Measurements from ENCODE around the gene CEACAM16.
"Not testable (repeated sequence)": the region's sequence is repeated elsewhere in the genome, so short reads cannot be mapped to it uniquely, and the experiment has no call there.

CEACAM16 gene

DNA sequence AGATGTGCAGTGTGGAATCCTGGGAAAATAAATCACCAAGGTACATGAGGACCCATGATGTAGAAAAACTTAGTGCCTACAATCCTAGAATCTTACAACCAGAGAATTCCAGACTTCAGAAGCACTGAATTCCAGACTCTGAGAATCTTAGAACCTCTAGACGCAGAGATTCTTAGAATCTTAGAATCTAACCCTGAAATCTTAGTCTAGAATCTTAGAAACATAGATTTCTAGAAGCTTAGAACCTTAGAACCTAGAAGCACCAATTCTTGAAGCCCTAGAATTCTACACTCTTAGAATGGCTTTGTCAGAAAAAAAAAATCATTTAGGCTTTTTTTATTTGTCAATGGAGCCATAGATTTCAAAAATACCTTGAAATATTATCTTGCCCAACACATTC lies 6.0 kb downstream of the CEACAM16 start:
- DNase-seq, result no peak

DNA sequence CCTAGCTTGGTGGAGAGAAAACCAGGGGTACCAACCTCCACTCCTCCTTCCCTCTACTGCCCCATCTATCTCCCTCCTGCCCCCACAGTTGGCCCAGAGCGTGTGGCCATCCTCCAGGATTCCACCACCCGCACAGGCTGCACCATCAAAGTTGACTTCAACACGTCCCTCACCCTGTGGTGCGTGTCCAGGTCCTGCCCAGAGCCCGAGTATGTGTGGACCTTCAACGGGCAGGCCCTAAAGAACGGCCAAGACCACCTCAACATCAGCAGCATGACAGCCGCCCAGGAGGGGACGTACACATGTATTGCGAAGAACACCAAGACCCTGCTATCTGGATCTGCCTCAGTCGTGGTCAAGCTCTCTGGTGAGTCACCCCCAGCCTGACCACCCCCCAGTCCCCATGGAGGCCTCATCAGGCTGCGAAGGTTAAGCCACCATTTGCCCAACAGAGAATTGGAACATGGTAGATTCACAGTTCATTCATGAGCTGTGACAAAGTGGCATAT lies 6.6 kb downstream of the CEACAM16 start:
- DNase-seq, result no peak

DNA sequence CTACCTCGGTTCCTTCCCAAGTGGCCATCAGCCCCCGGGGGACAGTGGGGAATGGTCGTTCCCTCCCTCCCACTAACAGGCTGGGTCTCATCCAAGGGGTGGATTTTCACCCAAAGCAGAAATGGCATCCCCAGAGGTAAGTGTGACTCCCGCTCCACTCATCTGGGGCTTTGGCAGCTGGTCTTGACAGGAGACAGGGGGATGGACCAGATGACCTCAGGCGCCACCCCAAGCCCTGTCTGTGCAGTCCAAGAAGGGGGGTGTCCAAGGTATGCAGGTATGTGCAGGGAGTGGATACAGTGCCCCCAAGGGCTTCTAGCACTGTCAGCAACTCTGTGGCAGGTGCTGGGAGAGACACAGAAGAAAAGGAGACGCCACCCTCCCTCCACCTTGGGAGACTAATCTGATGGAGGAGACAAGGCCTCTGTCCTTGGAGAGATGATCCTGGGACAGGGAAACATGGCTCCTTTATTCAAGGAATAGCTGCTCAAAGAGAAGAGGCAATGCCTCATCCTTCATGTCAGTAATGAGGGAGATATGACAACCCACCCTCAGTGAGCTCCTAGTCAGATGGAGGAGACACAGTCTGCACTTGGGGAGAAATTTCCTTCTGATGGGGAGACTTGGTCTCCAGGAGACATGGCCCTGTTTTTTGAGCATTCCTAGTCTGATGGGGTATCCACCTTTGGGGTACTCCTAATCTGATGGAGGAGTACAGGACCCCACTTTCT lies 7.7 kb downstream of the CEACAM16 start:
- DNase-seq, result no peak

DNA sequence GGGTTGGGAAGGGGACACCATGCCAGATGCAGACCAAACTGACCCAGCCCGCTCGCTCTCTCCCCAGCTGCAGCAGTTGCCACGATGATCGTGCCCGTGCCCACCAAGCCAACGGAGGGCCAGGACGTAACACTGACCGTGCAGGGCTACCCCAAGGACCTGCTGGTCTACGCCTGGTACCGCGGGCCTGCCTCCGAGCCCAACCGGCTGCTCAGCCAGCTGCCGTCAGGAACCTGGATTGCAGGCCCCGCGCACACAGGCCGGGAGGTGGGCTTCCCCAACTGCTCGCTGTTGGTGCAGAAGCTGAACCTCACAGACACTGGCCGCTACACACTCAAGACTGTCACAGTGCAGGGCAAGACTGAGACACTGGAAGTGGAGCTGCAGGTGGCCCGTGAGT lies 8.8 kb downstream of the CEACAM16 start:
- DNase-seq, result no peak

DNA sequence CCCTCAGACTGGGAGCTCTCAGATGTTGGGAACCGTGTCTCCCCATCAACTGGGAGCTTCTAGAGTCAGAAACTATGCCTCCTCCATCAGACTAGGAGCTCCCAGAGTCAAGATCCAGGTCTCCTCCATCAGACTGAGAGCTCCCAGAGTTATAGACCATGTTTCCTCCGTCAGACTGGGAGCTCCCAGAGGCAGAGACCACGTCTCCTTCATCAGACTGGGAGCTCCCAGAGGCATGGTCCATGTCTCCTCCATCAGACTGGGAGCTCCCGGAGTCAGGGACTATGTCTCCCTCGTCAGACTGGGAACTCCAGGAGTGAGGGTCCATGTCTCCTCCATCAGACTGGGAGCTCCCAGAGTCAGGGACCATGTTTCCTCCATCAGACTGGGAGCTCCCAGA lies 10.0 kb downstream of the CEACAM16 start:
- DNase-seq, result no peak

DNA sequence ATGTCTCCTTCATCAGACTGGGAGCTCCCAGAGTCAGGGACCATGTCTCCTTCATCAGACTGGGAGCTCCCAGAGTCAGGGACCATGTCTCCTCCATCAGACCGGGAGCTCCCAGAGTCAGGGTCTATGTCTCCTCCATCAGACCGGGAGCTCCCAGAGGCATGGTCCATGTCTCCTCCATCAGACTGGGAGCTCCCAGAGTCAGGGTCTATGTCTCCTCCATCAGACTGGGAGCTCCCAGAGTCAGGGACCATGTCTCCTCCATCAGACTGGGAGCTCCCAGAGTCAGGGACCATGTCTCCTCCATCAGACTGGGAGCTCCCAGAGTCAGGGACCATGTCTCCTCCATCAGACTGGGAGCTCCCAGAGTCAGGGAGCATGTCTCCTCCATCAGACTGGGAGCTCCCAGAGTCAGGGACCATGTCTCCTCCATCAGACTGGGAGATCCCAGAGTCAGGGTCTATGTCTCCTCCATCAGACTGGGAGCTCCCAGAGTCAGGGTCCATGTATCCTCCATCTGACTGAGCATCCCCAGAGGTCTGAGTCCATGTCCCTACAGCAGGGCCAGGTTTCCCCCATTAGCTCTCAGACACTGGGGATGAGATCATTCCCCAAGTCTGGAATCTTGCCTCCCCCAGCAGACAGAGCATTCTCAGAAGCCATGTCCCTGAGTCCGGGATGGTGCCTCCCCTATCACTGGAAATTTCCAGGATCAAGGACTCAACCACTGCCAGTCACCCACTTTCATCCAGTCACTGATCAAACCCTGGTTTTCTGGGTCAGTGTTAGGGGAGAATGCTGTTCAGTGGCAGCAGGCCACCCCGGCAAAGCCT lies 10.7 kb downstream of the CEACAM16 start:
- not testable (repeated sequence) for DNase-seq

DNA sequence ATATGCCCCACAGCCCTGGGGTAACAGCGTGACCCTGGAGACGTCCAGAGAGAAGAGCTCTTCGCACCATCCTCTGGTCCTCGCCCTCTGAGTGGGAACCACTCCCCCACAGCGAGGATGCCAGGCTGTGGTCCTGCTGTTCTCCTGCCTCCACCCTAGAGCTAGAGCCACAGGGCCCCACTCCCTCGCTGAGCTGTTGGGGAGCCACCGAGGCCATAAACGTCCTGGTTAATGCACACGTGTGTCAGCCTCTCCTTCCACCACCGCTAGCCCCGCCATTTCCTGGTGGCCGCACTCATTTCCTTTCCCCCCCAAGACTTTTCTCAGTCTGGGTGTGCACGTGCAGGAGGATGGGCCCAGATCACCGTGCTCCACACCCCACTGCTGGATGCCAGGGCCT lies 11.5 kb downstream of the CEACAM16 start:
- no peak for DNase-seq

DNA sequence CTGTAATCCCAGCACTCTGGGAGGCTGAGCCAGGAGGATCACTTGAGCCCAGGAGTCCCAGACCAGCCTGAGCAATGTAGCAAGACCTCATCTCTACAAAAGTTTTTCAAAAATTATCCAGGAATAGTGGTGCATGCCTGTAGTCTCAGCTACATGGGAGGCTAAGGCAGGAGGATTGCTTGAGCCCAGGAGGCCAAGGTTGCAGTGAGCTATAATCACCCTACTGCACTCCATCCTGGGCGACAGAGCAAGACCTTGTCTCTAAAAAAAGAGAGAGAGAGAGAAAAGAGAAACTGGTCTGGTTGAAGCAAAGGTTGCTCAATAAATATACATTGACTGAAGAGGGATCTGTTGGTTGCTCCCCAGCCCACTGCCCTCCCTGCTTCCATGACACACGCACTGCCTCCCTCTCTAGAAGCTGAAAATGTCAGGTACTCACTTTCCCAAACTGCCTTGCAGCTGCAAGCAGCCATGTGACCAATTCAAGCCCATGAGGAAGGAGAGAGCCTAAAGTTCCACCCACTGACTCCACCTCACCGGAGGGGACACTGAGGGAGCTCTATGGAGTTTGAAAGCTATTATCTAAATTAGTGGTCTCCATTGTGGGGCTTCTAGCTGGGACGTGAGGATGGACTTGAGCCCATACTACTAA lies 14.0 kb downstream of the CEACAM16 start:
- DNase-seq, result no peak

DNA sequence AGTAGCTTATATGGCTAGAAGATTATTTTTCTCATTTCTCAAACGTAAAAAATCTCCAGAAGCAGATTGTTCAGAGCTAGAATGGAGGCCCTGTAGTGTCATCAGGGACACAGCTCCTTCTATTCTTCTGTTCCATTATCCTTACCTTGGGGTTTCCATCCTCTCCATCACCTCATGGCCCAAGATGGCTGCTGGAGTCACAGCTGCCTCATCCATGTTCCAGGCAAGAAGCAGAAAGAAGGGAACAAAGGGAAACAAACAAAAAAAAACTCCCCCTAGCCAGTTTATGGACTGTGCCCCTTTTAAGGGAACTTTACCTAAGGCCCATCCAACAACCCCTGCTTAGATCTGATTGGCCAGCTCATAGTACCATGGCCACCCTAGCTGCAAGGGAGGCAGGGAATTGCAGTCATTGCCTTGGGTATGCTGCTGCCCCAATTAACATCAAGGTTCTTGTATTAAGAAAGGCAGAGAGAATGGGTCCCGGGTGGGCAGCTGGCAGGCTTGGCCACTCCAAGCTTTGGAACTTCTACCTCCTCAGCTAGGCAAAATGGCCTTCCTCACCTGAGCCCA lies 15.7 kb downstream of the CEACAM16 start:
- DNase-seq, result no peak

DNA sequence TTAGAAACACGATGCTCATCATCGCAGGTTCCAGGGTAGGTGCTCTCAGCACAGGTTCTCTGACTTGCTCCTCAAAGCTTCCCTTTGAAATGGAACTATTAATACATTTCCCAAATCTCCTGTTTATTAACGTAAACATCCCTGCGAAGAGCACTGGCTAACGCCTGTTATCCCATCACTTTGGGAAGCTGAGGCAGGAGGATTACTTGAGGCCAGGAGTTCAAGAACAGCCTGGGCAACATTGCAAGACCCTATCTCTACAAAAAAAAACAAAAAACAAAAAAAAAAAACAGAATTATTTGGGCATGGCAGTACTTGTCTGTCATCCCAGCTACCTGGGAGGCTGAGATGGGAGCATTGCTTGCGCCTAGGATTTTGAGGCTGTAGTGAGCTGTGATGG lies 18.7 kb downstream of the CEACAM16 start:
- no peak for DNase-seq

DNA sequence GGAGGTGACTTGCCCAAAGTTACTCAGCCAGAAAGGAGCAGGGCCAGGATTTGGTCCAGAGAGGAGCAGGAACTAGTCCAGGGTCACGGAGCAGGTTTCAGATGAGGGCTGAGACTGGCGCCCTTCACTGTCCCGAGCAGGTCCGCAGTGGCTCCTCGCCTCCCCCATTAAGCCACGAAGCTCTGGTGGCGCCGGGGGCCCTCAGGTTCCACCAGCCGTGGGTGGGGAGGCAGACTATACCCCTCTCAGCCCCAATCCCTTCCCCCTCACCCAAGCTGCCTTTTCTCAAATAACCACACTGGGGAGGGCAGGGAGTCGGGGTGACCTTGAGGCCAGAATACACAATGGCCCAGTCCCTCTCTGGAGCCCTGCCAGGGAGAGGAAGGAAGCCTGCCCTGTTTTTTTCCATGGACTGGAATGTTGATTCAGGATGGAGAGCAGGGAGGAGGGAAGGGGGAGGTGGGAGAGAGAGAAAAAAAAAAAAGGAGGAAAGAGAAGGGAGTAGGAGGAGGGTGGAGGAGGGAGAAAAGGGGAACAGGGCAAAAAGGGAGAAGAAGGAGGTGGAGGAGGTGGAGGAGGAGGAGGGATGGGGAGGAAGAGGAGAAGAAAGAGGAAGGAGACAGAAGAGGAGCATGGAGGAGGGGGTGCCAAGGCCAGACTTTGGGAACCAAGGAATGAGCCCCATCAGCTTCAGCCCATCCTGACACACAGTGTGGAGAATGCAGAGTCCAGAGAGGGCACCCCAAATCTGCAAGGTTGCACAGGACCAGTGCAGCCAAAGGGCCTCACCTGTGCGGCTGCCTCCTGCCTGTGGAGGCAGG lies 19.7 kb downstream of the CEACAM16 start:
- DNase-seq, result no peak

DNA sequence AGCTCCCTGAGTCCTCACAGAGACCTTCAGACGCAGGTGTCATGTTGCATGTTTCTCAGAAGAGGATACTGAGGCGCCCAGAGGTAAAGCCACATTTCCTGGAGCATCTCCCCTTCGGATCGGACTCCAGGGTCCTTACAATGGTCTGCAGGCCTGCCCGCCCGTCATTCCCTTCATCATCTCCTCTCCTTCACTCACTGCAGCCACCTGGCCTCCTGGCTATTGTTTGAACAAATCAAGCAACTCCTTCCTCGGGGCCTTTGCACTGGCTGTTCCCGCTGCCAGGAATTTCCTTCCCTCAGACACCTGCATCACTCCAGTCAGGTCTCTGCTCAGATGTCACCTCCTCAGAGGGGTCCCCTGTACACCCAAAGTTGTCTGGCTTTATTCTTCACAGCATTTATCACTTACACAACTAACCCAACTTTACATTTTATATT lies 20.3 kb downstream of the CEACAM16 start:
- DNase-seq, result no peak

DNA sequence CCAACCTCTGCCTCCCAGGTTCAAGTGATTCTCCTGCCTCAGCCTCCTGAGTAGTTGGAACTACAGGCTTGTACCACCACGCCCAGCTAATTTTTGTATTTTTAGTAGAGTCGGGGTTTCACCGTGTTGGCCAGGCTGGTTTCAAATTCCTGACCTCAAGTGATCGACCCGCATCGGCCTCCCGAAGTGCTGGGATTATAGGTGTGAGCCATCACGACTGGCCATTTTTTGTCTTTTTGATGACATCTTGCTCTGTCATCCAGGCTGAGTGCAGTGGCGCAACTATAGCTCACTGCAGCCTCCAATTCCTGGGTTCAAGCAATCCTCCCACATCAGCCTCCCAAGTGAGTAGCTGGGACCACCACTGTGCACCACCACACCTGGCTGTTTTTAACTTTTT lies 21.4 kb downstream of the CEACAM16 start:
- DNase-seq, result not testable (repeated sequence)

DNA sequence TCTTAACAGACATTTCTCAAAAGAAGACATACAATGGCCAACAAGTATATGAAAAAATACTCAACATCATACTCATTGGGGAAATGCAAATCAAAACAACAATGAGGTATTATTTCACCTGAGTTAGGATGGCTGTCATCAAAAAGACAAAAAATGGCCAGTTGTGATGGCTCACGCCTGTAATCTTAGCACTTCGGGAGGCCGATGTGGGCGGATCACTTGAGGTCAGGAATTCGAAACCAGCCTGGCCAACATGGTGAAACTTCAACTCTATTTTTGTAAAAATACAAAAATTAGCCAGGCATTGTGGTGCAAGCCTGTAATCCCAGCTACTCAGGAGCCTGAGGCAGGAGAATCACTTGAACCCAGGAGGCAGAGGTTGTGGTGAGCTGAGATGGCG lies 22.0 kb downstream of the CEACAM16 start:
- DNase-seq, result no peak

DNA sequence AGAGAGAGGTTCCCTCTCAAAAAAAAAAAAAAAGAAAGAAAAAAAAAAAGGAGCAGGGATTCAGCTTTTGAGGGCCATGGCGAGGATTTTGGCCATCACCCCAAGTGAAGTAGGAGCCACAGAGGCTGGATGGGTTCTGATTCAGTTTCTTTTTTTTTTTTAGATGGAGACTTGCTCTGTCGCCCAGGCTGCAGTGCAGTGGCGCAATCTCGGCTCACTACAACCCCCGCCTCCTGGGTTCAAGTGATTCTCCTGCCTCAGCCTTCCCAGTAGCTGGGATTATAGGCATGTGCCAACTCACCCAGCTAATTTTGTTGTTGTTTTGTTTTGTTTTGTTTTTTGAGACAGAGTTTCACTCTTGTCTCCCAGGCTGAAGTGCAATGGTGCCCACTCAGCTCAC lies 22.4 kb downstream of the CEACAM16 start:
- not testable (repeated sequence) for DNase-seq

DNA sequence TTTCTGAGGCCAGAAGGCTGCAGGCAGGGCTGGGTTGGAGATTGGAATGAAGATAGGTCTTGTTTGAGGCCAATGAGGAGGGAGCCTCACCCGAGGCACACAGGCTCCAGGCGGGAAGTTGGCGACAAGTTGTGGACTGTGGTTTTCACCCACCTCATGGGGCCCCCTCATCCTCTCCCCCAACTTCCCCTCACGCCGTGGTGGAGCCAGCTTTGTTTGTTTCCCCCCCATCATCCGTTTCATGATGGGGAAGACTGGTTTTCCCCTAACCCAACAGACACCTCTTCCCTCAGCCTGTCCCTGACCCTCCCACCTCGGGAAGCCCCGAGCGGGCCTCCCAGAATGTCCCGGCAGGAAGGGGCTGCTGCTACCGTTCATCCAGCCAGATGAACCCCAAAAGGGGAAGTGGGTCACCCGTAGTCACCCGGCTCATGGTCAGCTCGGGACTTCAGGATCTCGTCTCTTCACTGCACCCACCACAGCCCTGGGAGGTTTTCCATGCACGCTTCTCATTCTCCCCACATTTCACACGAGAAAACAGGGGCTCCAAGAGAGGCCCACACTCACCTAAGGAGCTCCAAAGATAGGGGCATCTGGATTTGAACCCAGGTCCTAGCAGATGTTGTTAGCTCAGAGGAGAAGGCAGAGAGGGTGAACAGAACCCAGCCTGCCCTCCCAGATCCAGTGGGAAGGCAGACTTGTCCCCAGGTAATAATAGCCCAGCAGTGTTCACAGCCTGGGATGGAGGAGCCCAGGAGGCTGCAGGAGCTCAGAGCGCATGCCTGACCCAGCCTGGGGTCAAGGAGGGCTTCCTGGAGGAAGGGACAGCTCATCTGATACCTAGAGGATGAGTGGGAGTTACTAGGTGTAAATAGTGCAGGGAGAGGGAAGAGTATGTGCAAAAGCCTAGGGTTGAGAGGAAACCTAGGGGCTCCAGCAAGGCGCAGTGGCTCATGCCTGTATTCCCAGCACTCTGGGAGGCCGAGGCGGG lies 23.5 kb downstream of the CEACAM16 start:
- DNase-seq, result no peak

DNA sequence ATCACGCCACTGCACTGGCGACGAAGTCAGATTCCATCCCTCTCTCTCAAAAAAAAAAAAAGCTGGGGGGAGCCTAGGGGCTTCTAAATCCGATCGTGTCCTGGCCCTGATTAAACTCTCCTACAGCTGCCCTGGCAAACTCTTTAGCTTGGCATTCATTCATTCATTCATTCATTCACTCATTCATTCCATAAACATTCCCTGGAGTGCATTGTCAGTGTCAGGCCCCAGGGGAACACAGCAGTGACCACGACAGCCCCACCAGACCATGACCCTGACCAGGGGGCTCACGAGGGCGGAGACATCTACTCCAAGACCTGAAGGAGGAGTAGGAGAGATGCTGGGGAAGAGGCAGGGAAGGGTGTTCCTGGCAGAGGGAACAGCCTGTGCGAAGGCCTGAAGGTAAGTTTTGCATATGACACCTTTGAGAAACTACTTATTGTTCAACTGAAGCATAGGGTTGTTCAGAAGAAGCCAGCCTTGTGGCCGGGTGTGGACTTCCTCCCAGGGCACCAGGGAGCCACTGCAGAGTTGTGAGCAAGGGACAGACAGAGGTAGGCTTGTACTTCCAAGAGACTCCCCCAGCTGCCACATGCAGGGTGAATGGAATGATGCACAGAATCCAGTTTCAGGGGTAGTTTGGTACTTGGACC lies 24.5 kb downstream of the CEACAM16 start:
- DNase-seq, result no peak

DNA sequence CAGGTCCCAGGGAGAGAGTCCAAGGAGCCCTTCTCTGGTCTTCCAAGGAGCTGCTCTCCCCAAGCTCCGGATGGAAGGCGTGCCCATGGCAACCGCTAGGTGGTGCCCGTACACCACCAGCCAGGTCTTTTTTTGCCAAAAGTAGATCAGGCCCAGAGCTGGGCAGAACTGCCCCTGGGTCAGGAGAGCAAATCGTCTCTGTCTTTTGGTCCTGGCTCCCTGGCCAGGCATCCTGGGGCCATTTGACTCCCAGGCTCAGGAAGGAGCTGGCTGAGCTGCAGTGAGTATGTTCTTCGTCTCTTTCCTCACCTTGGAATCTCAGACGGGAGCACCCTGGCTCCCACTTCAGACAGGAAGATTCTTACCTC lies 25.0 kb downstream of the CEACAM16 start:
- peak; percentile 66 for DNase-seq

DNA sequence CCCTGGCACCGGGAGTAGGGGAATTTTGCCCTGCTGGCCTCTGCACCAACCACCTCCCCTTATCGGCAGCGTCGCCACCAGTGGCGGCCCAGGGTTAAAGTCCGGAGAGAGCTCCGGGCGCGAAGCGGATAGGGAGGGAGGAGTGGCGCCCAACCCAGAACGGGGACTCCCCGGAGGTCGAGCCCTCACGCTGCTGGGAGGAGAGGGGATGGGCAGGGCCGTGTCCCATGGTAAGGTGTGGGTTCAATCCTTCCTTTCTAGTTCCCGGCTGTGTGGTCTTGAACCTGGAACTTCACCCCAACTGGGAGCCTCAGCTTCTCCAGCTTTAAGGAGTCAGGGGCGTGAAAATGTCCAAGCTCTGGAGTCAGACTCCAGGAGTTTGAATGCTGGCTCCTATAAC lies 26.3 kb downstream of the CEACAM16 start:
- DNase-seq, result no peak

DNA sequence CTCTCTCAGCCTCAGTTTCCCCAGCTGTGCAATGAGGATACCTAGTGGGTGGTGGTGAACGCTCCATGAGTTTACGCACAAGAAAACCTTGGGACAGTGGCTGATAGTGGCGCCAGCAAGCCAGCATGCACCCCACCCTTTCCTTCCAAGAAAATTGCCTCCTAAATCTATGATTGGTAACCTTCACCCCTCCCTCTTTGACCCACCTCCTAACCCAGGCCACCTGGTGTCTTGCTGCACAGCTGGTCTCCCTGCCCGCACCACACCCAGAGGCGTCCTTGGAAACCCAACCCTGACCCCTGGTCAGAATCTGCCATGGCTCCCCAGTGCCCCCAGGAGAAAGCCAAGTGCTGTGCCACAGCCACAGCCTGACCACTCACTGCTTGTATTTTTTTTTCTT lies 26.7 kb downstream of the CEACAM16 start:
- no peak for DNase-seq

DNA sequence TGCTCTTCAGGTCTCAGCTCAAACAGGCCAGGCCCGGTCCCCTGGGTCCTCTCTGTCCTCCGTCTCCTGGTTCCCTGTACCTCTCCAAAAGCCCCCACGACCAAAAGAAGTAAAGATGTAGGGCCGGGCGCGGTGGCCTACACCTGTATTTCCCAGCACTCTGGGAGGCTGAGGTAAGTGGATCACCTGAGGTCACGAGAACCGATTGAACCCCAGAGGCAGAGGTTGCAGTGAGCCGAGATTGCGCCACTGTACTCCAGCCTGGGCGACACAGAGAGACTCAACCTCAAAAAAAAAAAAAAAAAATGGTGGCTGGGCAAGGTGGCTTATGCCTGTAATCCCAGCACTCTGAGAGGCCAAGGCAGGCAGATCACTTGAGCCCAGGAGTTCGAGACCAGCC lies 27.5 kb downstream of the CEACAM16 start:
- DNase-seq, result no peak
